ENCODE data around the gene ERC2.

ERC2 gene

DNA sequence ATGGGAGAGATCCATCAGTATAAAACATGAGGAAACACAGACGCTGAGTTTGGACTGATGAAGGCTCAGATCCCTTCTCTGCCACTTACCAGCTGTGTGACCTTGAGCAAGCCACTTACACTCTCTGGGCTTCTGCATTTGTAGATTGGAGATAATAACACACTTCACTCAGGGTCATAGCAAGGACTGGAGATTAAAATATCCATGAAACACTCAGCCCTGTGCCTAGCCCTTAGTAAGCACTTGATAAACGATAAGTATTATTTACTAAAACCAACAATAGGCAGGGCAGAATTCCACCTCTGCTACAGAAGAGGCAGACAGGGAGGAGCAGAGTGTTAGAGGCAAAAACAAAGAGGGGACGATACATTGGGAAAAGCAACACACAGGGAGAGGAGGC lies 560.7 kb downstream of the ERC2 start:
- Histone ChIP-seq H3K79me2 (ENCODE audit: insufficient read depth, low read length) (no peaks in the 10 kb centered on the region), H4K20me1 (ENCODE audit: low read depth, low read length) (no peaks in the 10 kb centered on the region), H3F3A (ENCODE audit: insufficient read depth) (no peaks in the 10 kb centered on the region), H3K9ac (ENCODE audit: low read length) (no peak overlapping the region), H2AFZ (ENCODE audit: low read depth, low read length, severe bottlenecking) (no peak overlapping the region), H3K4me2 (ENCODE audit: low read depth, low read length, poor library complexity, severe bottlenecking) (no peak overlapping the region), H3K9me3 (ENCODE audit: insufficient read depth, low read length) (no peaks in the 10 kb centered on the region), H3K9me2 (replicated peaks; ENCODE audit: insufficient read depth, low read length) (no peaks in the 10 kb centered on the region), H3K27me3 (ENCODE audit: low read length) (no peaks in the 10 kb centered on the region), H3K27ac (ENCODE audit: low read depth, low read length) (no peak overlapping the region), H3K36me3 (ENCODE audit: low read length) (no peaks in the 10 kb centered on the region), H3K4me3 (ENCODE audit: insufficient read depth, low read length, poor library complexity, severe bottlenecking) (no peak overlapping the region)
- TF ChIP-seq EZH2phosphoT487 (conservative IDR thresholded peaks at IDR 0.05; ENCODE audit: low read length) = no peak
- TF ChIP-seq, protein P1, sequence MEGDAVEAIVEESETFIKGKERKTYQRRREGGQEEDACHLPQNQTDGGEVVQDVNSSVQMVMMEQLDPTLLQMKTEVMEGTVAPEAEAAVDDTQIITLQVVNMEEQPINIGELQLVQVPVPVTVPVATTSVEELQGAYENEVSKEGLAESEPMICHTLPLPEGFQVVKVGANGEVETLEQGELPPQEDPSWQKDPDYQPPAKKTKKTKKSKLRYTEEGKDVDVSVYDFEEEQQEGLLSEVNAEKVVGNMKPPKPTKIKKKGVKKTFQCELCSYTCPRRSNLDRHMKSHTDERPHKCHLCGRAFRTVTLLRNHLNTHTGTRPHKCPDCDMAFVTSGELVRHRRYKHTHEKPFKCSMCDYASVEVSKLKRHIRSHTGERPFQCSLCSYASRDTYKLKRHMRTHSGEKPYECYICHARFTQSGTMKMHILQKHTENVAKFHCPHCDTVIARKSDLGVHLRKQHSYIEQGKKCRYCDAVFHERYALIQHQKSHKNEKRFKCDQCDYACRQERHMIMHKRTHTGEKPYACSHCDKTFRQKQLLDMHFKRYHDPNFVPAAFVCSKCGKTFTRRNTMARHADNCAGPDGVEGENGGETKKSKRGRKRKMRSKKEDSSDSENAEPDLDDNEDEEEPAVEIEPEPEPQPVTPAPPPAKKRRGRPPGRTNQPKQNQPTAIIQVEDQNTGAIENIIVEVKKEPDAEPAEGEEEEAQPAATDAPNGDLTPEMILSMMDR (IDR thresholded peaks at IDR 0.05; ENCODE audit: insufficient read depth, low read length, poor library complexity, severe bottlenecking) = no peak

DNA sequence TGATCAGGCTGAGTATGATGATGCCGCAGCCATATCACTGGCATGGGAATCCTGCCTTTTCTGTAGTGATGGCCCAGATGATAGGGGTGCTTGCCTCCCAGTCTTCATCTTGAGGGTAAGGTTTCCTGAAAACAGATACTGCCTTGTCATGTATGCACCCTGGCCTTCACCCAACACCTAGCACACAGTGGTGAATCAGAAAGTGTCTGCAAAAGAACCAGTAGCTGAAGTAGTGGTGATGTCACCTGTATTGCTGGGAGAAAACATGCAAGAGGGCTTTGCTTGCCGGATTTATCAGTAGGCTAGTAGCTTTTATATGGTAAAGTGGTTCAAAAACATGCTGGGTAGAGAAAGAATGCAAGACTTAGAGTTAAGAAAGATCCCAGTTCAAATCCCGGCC lies 561.4 kb downstream of the ERC2 start:
- Histone ChIP-seq H3K9me3 (ENCODE audit: insufficient read depth, low read length) (no peaks in the 10 kb centered on the region), H3K36me3 (ENCODE audit: low read length) (no peaks in the 10 kb centered on the region), H3K4me3 (ENCODE audit: insufficient read depth, low read length, poor library complexity, severe bottlenecking) (no peak overlapping the region), H3F3A (ENCODE audit: insufficient read depth) (no peaks in the 10 kb centered on the region), H3K9me2 (replicated peaks; ENCODE audit: insufficient read depth, low read length) (no peaks in the 10 kb centered on the region), H3K27me3 (ENCODE audit: low read length) (no peaks in the 10 kb centered on the region), H3K9ac (ENCODE audit: low read length) (no peak overlapping the region), H3K79me2 (ENCODE audit: insufficient read depth, low read length) (no peaks in the 10 kb centered on the region), H2AFZ (ENCODE audit: low read depth, low read length, severe bottlenecking) (no peak overlapping the region), H3K4me2 (ENCODE audit: low read depth, low read length, poor library complexity, severe bottlenecking) (no peak overlapping the region), H3K27ac (ENCODE audit: low read depth, low read length) (no peak overlapping the region), H4K20me1 (ENCODE audit: low read depth, low read length) (no peaks in the 10 kb centered on the region)
- TF ChIP-seq EZH2phosphoT487 (conservative IDR thresholded peaks at IDR 0.05; ENCODE audit: low read length) = no peak
- TF ChIP-seq, protein P1 (IDR thresholded peaks at IDR 0.05; ENCODE audit: insufficient read depth, low read length, poor library complexity, severe bottlenecking) = no peak

DNA sequence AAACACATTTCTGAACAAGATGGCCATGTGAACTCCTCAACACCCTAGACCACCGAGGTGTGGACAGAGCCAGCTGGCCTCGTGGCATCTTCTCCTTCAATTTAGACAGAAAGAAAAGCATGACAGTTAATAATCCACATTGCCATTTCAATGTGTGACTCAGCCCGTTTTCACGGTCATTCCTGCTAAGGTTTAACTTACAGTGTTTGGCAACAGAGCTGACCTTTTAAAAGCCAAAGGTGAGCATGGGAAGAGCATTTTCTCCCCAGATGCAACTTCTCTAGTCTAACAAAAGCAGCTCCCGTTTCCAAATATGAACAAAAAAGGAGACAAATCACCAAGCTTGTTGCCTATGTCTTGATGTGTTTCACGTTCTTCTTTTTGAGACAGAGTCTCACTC lies 563.6 kb downstream of the ERC2 start:
- TF ChIP-seq EZH2phosphoT487 (conservative IDR thresholded peaks at IDR 0.05; ENCODE audit: low read length) = no peak
- TF ChIP-seq, protein P1 (IDR thresholded peaks at IDR 0.05; ENCODE audit: insufficient read depth, low read length, poor library complexity, severe bottlenecking) = no peak
- Histone ChIP-seq H2AFZ (ENCODE audit: low read depth, low read length, severe bottlenecking) (no peak overlapping the region), H3F3A (ENCODE audit: insufficient read depth) (no peaks in the 10 kb centered on the region), H3K9ac (ENCODE audit: low read length) (no peak overlapping the region), H3K9me2 (replicated peaks; ENCODE audit: insufficient read depth, low read length) (no peaks in the 10 kb centered on the region), H3K4me3 (ENCODE audit: insufficient read depth, low read length, poor library complexity, severe bottlenecking) (no peak overlapping the region), H3K79me2 (ENCODE audit: insufficient read depth, low read length) (no peaks in the 10 kb centered on the region), H4K20me1 (ENCODE audit: low read depth, low read length) (no peaks in the 10 kb centered on the region), H3K36me3 (ENCODE audit: low read length) (no peaks in the 10 kb centered on the region), H3K27me3 (ENCODE audit: low read length) (no peaks in the 10 kb centered on the region), H3K27ac (ENCODE audit: low read depth, low read length) (no peak overlapping the region), H3K9me3 (ENCODE audit: insufficient read depth, low read length) (no peaks in the 10 kb centered on the region), H3K4me2 (ENCODE audit: low read depth, low read length, poor library complexity, severe bottlenecking) (no peak overlapping the region)

Data from SU-DHL-6 (cell line).